ENCODE measurements around the gene GRK4.
A peak's percentile ranks its signal among the peaks of the same experiment; 100 is the strongest.
"Not testable (repeated sequence)": the region's sequence is repeated elsewhere in the genome, so short reads cannot be mapped to it uniquely, and the experiment has no call there.

GRK4 gene

DNA sequence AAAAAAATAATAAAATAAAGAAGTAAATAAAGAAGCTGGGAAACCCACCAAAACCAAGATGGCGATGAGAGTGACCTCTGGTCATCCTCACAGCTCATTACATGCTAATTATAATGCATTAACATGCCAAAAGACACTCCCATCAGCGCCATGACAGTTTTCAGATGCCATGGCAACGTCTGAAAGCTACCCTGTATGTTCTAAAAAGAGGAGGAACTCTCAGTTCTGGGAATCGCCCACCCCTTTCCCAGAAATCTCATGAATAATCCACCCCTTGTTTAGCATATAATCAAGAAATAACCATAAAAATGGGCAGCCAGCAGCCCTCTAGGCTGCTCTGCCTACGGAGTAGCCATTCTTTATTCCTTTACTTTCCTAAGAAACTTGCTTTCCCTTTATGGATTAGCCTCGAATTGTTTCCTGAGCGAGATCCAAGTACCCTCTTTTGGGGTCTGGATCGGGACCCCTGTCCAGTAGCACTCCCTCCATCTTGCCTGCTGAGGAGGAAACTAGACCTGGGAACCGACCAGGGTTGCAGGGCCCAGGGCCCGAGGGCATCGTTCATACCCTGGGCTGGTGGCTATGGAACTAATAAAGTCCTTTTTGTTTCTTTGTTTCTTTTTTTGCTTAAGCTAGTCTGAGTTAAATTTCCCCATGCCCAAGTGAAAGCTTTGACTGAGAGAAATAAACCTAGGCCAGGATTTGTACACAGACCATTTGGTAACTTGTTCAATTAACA, 80.1 kb downstream of the GRK4 start:
- no peak for DNase-seq

- DNase-seq: peak; percentile 84 to 92
These were observed 81.8 kb downstream of the GRK4 start for GRCh38 chr4:3044870-3045819.

DNA sequence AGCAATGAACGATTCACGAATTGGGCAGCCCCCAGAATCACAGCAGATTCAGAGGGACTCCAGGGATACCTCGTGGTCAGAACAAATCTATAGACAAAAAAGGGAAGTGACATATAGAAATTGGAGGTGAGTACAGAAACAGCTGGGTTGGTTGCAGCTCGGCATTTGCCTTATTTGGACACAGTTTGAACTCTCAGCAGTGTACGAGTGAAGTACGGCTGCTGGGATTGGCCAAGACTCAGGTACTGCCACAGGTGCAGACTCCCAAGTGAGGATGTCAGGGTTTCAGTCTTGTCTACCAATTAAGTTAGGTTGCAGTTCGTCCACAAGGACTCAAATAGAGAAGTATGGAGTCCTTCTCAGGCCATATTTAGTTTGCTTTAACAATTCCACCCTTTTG, 82.8 kb downstream of the GRK4 start:
- peak in 1 of 2 donors; percentile 48 for DNase-seq

- DNase-seq: no peak
These were observed 83.3 kb downstream of the GRK4 start for GRCh38 chr4:3046623-3047022.

- peak; percentile 86 to 92 for DNase-seq
These were observed 84.3 kb downstream of the GRK4 start for GRCh38 chr4:3047464-3048286.

DNA sequence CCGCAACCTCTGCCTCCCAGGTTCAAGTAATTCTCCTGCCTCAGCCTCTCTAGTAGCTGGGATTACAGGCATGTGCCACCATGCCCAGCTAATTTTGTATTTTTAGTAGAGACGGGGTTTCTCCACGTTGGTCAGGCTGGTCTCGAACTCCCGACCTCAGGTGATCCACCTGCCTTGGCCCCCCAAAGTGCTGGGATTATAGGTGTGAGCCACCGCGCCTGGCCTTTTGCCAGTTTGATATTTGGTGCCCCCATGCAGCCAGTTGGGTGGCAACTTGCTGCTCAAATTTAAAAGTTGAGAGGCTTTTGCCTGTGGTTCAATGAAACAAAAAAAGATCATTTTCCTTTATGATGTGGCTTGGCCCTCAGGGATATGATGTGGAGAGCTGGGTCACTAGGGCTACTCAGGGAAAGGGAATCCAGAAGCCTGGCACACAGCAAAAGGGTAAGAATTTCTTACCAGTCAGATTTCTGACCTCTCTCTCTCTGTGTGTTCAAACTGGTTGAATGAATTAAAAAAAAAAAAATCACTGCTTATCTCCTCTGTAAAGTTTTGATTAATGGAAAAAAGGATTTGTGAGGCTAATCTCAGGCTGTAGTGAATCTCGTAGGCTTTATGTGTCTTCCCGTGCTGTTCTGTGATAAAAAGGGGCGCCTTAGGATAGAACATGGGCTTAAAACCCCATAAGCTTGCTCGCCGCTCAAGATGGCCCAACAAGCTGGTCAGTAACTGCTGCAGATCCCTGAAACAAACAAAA, 87.9 kb downstream of the GRK4 start:
- DNase-seq: not testable (repeated sequence)

- no peak for DNase-seq
These were observed 90.9 kb downstream of the GRK4 start for GRCh38 chr4:3054169-3054759.

- DNase-seq: no peak
These were observed 96.6 kb downstream of the GRK4 start for GRCh38 chr4:3059943-3060342.

DNA sequence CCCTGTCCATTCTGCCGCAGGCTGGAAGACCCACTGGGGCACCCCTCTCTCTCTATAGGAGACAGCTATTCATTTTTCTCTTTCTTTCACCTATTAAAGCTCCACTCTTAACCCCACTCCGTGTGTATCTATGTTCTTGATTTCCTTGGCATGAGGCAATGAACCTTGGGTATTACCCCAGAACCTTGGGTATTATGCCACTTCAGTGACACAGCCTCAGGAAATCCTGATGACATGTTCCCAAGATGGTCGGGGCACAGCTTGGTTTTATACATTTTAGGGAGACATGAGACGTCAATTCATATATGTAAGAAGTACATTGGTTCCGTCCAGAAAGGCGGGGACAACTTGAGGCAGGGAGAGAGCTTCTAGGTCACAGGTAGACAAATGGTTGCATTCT, 97.6 kb downstream of the GRK4 start:
- DNase-seq: no peak

- DNase-seq: no peak
These were observed 99.1 kb downstream of the GRK4 start for GRCh38 chr4:3062471-3062870.

DNA sequence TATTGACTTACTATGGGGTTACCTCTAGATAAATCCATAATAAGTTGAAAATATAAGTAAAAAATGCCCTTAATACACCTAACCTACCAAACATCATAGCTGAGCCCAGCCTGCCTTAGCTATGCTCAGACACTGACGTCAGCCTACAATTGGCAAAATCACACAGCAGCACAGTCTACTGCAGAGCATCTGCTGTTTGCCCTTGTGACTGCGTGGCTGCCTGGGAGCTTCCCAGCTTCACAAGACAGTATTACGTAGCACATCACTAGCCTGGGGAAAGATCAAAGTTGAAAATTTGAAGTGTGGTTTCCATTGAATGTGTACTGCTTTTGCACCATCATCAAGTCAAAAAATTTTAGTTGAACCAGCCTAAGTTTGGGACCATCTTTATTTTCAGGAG, 102.2 kb downstream of the GRK4 start:
- DNase-seq: no peak

DNA sequence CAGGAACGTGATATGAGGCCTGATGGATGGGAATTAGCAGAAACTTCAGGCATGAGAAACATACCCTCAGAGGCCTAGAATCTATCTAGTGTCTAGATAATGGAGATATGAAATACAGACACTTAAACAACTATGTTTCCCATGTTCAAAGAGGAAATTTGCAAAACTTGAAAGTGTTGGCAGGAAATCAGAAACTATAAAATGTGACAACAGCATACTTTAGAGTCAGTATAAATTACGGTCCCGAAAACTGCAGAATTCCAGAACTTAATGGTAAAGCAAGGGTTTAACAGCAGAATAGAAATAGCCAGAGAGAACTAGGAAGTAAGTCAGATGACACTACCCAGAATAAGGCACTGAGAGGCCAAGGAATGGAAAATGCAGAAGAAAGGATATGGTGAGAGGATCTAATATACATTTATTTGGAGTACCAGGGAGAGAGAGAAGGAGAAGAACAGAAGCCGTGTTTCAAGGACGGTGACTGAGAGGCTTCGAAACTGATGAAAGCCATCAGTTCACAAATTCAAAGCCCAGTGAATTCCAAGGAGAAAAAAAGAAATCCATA, 103.5 kb downstream of the GRK4 start:
- no peak for DNase-seq

DNA sequence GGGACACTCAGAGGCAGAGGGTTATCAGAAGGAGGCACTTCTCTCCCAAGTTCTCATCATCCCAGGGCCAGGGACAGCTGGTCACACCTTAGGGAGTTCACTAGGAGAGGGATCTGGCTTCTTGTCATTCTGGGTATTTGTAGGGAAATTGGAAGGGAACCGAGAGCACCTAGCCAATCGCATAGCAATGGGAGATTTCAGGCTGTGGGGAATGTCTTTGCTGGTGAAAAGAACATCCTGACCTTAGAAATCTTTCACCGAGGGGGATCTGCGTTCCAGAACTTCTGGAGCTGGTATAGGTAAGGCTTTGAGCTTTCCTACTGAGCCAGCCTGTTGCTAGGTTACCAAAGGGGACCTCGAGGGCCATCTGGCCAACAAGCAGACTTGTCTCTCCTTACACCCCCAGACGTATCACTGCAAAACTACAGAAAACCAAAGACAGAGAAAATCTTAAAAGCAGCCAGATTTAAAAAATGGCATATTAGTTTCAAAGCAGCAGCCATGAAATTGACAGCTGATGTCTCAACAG, 104.2 kb downstream of the GRK4 start:
- DNase-seq: no peak

- no peak for DNase-seq
These were observed 106.4 kb downstream of the GRK4 start for GRCh38 chr4:3069661-3070199.

- no peak for DNase-seq
These were observed 107.5 kb downstream of the GRK4 start for GRCh38 chr4:3070709-3071500.

DNA sequence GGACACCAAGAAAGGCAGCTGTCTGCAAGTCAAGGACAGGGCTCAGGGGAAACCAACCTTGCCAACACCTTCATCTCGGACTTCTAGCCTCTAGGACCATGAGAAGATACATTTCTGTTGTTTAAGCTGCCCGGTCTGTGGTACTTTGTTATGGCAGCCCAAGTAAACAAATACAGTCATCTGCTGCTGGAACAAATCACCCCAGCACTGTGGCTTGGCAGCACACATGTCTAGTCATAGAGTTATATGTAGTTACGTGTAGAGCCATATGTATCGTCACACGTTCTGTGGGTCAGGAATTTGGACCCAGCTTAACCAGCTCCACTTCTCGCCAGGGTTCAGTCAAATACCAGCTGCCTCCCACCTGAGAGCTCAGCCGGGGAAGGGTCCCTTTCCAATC, 108.4 kb downstream of the GRK4 start:
- no peak for DNase-seq

DNA sequence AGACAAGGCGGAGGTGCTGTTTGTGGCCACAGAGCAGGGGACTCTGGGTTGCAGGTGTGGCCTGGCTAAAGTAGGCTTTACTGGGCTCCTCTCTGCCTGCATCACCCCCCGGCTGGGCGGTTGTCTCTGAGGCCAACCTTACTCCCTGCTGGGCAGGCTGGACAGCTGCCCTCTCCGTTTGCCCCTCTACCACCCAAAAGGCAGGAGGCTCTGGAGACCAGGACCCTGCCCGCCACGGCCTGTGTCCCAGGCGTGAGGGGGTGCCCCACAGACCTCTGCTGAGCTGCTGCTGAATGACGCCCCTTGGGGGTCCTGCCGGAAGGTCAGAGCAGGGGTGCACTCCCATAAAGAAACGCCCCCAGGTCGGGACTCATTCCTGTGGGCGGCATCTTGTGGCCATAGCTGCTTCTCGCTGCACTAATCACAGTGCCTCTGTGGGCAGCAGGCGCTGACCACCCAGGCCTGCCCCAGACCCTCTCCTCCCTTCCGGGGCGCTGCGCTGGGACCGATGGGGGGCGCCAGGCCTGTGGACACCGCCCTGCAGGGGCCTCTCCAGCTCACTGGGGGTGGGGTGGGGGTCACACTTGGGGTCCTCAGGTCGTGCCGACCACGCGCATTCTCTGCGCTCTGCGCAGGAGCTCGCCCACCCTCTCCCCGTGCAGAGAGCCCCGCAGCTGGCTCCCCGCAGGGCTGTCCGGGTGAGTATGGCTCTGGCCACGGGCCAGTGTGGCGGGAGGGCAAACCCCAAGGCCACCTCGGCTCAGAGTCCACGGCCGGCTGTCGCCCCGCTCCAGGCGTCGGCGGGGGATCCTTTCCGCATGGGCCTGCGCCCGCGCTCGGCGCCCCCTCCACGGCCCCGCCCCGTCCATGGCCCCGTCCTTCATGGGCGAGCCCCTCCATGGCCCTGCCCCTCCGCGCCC, 110.0 kb downstream of the GRK4 start:
- DNase-seq: no peak

DNA sequence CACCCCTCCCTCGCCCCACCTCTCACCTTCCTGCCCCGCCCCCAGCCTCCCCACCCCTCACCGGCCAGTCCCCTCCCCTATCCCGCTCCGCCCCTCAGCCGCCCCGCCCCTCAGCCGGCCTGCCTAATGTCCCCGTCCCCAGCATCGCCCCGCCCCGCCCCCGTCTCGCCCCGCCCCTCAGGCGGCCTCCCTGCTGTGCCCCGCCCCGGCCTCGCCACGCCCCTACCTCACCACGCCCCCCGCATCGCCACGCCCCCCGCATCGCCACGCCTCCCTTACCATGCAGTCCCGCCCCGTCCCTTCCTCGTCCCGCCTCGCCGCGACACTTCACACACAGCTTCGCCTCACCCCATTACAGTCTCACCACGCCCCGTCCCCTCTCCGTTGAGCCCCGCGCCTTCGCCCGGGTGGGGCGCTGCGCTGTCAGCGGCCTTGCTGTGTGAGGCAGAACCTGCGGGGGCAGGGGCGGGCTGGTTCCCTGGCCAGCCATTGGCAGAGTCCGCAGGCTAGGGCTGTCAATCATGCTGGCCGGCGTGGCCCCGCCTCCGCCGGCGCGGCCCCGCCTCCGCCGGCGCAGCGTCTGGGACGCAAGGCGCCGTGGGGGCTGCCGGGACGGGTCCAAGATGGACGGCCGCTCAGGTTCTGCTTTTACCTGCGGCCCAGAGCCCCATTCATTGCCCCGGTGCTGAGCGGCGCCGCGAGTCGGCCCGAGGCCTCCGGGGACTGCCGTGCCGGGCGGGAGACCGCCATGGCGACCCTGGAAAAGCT, 110.9 kb downstream of the GRK4 start, which contains the start of the genes HTT and HTT-AS:
TSS of gene HTT (plus strand) at position 604 of the 768 bp plus-strand sequence. CDS start at position 749, 145 bp downstream.
TSS of gene HTT-AS (minus strand) at position 461 of the 768 bp plus-strand sequence.
- DNase-seq: peak; percentile 96

All from CD4-positive, alpha-beta T cell treated with Interleukin-1 beta for 1 hour (primary cell).